Measurements from ENCODE around the gene P2RX3.

The P2RX3 gene

DNA sequence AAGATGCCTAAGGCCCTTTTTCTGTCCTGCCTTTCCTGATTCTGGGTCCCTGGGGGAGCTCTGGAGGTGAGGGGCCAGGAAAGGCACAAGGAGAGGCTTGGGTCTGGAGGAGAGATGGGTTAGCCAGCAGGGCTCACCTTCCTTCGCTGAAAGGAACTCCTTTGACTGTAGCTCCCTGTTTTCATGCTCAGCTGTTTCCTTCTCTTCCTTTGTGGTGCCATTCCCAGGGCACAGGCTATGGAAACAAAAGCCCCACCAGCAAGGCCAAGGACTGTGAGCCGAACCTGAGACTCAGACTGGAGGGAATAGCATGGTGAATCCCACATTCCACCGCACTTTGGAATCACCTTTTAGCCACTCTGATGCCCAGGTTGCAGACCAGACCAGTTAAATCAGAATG lies 78.3 kb downstream of the P2RX3 start:
- TF ChIP-seq EGR1 (IDR thresholded peaks at IDR 0.05): no peak
- TF ChIP-seq NFIC (IDR thresholded peaks at IDR 0.05): no peak
- TF ChIP-seq CREB1 (IDR thresholded peaks at IDR 0.05; ENCODE audit: low read depth): no peak
- TF ChIP-seq CEBPB (IDR thresholded peaks at IDR 0.05): no peak
- no peak for TF ChIP-seq RAD21 (IDR thresholded peaks at IDR 0.05; ENCODE audit: low read depth)
- TF ChIP-seq TAF1 (IDR thresholded peaks at IDR 0.05; ENCODE audit: low read depth): no peak
- TF ChIP-seq TEAD4 (IDR thresholded peaks at IDR 0.05): no peak
- no peak for TF ChIP-seq FOXM1 (IDR thresholded peaks at IDR 0.05; ENCODE audit: borderline replicate concordance, low read depth)
- TF ChIP-seq ZBTB7A (IDR thresholded peaks at IDR 0.05; ENCODE audit: low read depth): no peak
- no peak for TF ChIP-seq EP300 (IDR thresholded peaks at IDR 0.05; ENCODE audit: borderline replicate concordance)
- TF ChIP-seq TCF12 (IDR thresholded peaks at IDR 0.05; ENCODE audit: low read depth): no peak
- TF ChIP-seq, protein P1, sequence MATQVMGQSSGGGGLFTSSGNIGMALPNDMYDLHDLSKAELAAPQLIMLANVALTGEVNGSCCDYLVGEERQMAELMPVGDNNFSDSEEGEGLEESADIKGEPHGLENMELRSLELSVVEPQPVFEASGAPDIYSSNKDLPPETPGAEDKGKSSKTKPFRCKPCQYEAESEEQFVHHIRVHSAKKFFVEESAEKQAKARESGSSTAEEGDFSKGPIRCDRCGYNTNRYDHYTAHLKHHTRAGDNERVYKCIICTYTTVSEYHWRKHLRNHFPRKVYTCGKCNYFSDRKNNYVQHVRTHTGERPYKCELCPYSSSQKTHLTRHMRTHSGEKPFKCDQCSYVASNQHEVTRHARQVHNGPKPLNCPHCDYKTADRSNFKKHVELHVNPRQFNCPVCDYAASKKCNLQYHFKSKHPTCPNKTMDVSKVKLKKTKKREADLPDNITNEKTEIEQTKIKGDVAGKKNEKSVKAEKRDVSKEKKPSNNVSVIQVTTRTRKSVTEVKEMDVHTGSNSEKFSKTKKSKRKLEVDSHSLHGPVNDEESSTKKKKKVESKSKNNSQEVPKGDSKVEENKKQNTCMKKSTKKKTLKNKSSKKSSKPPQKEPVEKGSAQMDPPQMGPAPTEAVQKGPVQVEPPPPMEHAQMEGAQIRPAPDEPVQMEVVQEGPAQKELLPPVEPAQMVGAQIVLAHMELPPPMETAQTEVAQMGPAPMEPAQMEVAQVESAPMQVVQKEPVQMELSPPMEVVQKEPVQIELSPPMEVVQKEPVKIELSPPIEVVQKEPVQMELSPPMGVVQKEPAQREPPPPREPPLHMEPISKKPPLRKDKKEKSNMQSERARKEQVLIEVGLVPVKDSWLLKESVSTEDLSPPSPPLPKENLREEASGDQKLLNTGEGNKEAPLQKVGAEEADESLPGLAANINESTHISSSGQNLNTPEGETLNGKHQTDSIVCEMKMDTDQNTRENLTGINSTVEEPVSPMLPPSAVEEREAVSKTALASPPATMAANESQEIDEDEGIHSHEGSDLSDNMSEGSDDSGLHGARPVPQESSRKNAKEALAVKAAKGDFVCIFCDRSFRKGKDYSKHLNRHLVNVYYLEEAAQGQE (IDR thresholded peaks at IDR 0.05; ENCODE audit: low read depth): no peak
- TF ChIP-seq, protein P2, sequence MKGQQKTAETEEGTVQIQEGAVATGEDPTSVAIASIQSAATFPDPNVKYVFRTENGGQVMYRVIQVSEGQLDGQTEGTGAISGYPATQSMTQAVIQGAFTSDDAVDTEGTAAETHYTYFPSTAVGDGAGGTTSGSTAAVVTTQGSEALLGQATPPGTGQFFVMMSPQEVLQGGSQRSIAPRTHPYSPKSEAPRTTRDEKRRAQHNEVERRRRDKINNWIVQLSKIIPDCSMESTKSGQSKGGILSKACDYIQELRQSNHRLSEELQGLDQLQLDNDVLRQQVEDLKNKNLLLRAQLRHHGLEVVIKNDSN (IDR thresholded peaks at IDR 0.05): no peak
- TF ChIP-seq YY1 (IDR thresholded peaks at IDR 0.05; ENCODE audit: low read depth): no peak
- TF ChIP-seq, protein P3, sequence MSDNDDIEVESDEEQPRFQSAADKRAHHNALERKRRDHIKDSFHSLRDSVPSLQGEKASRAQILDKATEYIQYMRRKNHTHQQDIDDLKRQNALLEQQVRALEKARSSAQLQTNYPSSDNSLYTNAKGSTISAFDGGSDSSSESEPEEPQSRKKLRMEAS (IDR thresholded peaks at IDR 0.05): no peak

DNA sequence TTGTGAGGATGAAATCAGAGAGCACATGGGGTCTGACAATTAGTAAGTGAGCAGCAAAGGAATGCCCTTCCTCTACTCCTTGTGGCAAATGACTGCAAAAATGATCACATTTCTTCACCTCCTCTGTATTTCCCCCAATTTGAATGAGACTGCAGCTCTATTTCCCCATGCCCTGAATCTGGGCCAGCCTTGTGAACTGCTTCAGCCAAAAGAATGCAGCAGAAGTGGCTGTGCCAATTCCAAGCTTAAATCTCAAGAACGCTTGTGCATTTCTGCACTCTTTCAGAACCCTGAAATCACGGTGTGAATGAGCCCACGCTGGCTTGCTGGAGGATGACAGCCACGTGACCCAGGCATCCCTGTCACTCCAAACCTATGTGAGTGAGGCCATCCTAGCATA lies 78.9 kb downstream of the P2RX3 start:
- TF ChIP-seq CEBPB (IDR thresholded peaks at IDR 0.05) (no peak), EGR1 (IDR thresholded peaks at IDR 0.05) (no peak), TEAD4 (IDR thresholded peaks at IDR 0.05) (no peak), NFIC (IDR thresholded peaks at IDR 0.05) (no peak), CREB1 (IDR thresholded peaks at IDR 0.05; ENCODE audit: low read depth) (no peak), RAD21 (IDR thresholded peaks at IDR 0.05; ENCODE audit: low read depth) (no peak), EP300 (IDR thresholded peaks at IDR 0.05; ENCODE audit: borderline replicate concordance) (no peak), TCF12 (IDR thresholded peaks at IDR 0.05; ENCODE audit: low read depth) (no peak), ZBTB7A (IDR thresholded peaks at IDR 0.05; ENCODE audit: low read depth) (no peak)
- TF ChIP-seq, protein P3 (IDR thresholded peaks at IDR 0.05): no peak
- TF ChIP-seq, protein P2 (IDR thresholded peaks at IDR 0.05): no peak
- TF ChIP-seq, protein P1 (IDR thresholded peaks at IDR 0.05; ENCODE audit: low read depth): no peak

DNA sequence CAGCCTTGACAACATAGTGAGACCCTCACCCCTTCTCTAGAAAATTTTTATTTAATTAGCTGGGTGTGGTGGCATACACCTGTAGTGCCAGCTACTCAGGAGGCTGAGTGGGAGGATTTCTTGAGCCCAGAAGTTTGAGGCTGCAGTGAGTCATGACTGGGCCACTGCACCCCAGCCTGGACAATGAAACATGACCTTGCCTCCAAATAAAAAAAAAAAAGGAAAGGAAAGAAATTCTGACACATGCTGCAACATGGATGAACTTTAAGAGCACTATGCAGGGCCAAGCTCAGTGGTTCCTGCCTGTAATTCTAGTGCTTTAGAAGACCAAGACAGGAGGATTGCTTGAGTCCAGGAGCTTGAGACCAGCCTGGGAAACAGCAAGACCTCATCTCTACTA lies 80.0 kb downstream of the P2RX3 start:
- TF ChIP-seq TAF1 (IDR thresholded peaks at IDR 0.05; ENCODE audit: low read depth) (no peak), CREB1 (IDR thresholded peaks at IDR 0.05; ENCODE audit: low read depth) (no peak), EGR1 (IDR thresholded peaks at IDR 0.05) (no peak), RAD21 (IDR thresholded peaks at IDR 0.05; ENCODE audit: low read depth) (no peak), FOXM1 (IDR thresholded peaks at IDR 0.05; ENCODE audit: borderline replicate concordance, low read depth) (no peak), CEBPB (IDR thresholded peaks at IDR 0.05) (no peak), TEAD4 (IDR thresholded peaks at IDR 0.05) (no peak), EP300 (IDR thresholded peaks at IDR 0.05; ENCODE audit: borderline replicate concordance) (no peak)
- TF ChIP-seq, protein P3 (IDR thresholded peaks at IDR 0.05): no peak
- TF ChIP-seq, protein P2 (IDR thresholded peaks at IDR 0.05): no peak
- TF ChIP-seq, protein P1 (IDR thresholded peaks at IDR 0.05; ENCODE audit: low read depth): no peak

DNA sequence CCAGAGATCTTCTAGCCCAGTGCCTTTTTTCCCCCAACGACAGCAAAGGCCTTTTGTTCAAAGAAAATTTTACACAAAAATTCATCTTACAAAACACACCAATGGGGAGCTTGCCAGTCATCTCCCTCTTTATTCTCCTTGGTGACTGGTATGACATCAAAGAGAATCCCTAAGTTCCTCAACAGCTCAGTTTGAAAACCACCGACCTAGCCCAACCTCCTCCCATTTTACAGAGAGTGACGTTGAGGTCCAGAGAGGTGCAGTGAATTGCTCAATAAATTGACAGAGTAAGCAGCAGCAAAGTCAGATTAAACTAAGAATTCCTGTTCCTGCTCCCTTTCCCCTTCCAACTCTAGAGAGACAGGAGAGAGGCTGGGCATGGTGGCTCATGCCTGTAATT lies 81.0 kb downstream of the P2RX3 start:
- TF ChIP-seq ZBTB7A (IDR thresholded peaks at IDR 0.05; ENCODE audit: low read depth): no peak
- TF ChIP-seq, protein P3 (IDR thresholded peaks at IDR 0.05): no peak
- no peak for TF ChIP-seq CEBPB (IDR thresholded peaks at IDR 0.05)
- no peak for TF ChIP-seq FOXM1 (IDR thresholded peaks at IDR 0.05; ENCODE audit: borderline replicate concordance, low read depth)
- no peak for TF ChIP-seq RAD21 (IDR thresholded peaks at IDR 0.05; ENCODE audit: low read depth)
- no peak for TF ChIP-seq TCF12 (IDR thresholded peaks at IDR 0.05; ENCODE audit: low read depth)
- no peak for TF ChIP-seq TAF1 (IDR thresholded peaks at IDR 0.05; ENCODE audit: low read depth)
- no peak for TF ChIP-seq EGR1 (IDR thresholded peaks at IDR 0.05)
- TF ChIP-seq, protein P1 (IDR thresholded peaks at IDR 0.05; ENCODE audit: low read depth): no peak
- TF ChIP-seq CREB1 (IDR thresholded peaks at IDR 0.05; ENCODE audit: low read depth): no peak
- TF ChIP-seq, protein P2 (IDR thresholded peaks at IDR 0.05): no peak
- no peak for TF ChIP-seq YY1 (IDR thresholded peaks at IDR 0.05; ENCODE audit: low read depth)
- no peak for TF ChIP-seq TEAD4 (IDR thresholded peaks at IDR 0.05)
- no peak for TF ChIP-seq EP300 (IDR thresholded peaks at IDR 0.05; ENCODE audit: borderline replicate concordance)
- TF ChIP-seq NFIC (IDR thresholded peaks at IDR 0.05): no peak
